CD4-positive, alpha-beta T cell (primary cell): ENCODE data around the gene CALML3. TPM values are rescaled to one million over a fixed set of nuclear protein-coding genes. Genes with fewer than 3 reads are reported as not detected.

Experiments used
- ATAC-seq: fragments of 200-7000 bp; cut with Tn5 transposase; one replicate; pipeline ENCODE4 v1.10.0; 2022; ENCODE audit warnings: mild to moderate bottlenecking; ENCODE audit not compliant: poor library complexity
- CTCF ChIA-PET: fragments of 350-600 bp; sonication (Branson Sonifier 250); formaldehyde crosslinking; loops from one replicate; lab custom pipeline; 2021; ENCODE audit warnings: antibody characterized with exemption, inconsistent platforms; lab: Charles Lee
- POLR2A ChIA-PET: fragments of 350-600 bp; sonication (Branson Sonifier 250); formaldehyde crosslinking; loops from one replicate; lab custom pipeline; 2021; ENCODE audit warnings: antibody characterized with exemption, inconsistent platforms; lab: Charles Lee
- DNase-seq, 14 experiments: peaks; one replicate each; pipeline ENCODE4 v3.0.0-alpha.2; 2013 to 2020; ENCODE audit warnings: mixed read lengths in 2 of 14
- H3K27ac ChIP-seq, 2 donors: one replicate each; pipeline versions ENCODE4 v1.5.1 to v1.7.0; 2013; ENCODE audit warnings: low read length in 2 of 2, low read depth in 1 of 2, mild to moderate bottlenecking in 1 of 2
- H3K27me3 ChIP-seq, 2 experiments: 1 replicate in 1 of 2; 2 replicates in 1 of 2; pipeline versions ENCODE4 v1.6.1 to v1.7.0; 2013; ENCODE audit warnings: low read length in 2 of 2, control low read depth in 1 of 2, mild to moderate bottlenecking in 1 of 2, moderate library complexity in 1 of 2; ENCODE audit not compliant: insufficient read depth in 2 of 2, control insufficient read depth in 1 of 2
- H3K36me3 ChIP-seq: one replicate; pipeline ENCODE4 v1.6.1; 2013; ENCODE audit warnings: low read length, control low read depth; ENCODE audit not compliant: insufficient read depth
- H3K4me1 ChIP-seq: one replicate; pipeline ENCODE4 v1.6.1; 2013; ENCODE audit warnings: low read length, control low read depth; ENCODE audit not compliant: insufficient read depth
- H3K4me3 ChIP-seq: one replicate; pipeline ENCODE4 v1.5.1; 2013; ENCODE audit warnings: mild to moderate bottlenecking, low read length, moderate library complexity
- H3K9me3 ChIP-seq, 2 experiments: 1 replicate in 1 of 2; 2 replicates in 1 of 2; pipeline versions ENCODE4 v1.6.1 to v1.7.0; 2013; ENCODE audit warnings: low read length in 2 of 2, mild to moderate bottlenecking in 2 of 2, control low read depth in 1 of 2, moderate library complexity in 1 of 2; ENCODE audit not compliant: control insufficient read depth in 1 of 2, insufficient read depth in 1 of 2
- H3K27ac Mint-ChIP-seq: one replicate; pipeline ENCODE4 v1.8.0; 2020; ENCODE audit warnings: mixed read lengths
- H3K27me3 Mint-ChIP-seq: one replicate; pipeline ENCODE4 v1.8.0; 2021; ENCODE audit warnings: mixed read lengths
- H3K36me3 Mint-ChIP-seq: one replicate; pipeline ENCODE4 v1.8.0; 2021; ENCODE audit warnings: low read depth, mixed read lengths
- H3K4me1 Mint-ChIP-seq: one replicate; pipeline ENCODE4 v1.8.0; 2021; ENCODE audit warnings: low read depth, mixed read lengths
- H3K4me3 Mint-ChIP-seq: one replicate; pipeline ENCODE4 v1.8.0; 2020; ENCODE audit warnings: mild to moderate bottlenecking, mixed read lengths
- H3K9me3 Mint-ChIP-seq: one replicate; pipeline ENCODE4 v1.8.0; 2020; ENCODE audit warnings: mixed read lengths
- CTCF ChIP-seq: fragments of 200-600 bp; IDR thresholded peaks from one replicate; pipeline ENCODE4 v1.8.0; 2022; ENCODE audit warnings: antibody characterized with exemption, mild to moderate bottlenecking
- intact Hi-C, 2 experiments: fragments of 100-400 bp; cut with DNase I in 1 of 2; cut with micrococcal nuclease in 1 of 2; formaldehyde crosslinking; loops; one replicate each; pipeline versions ENCODE4 v1.15.1 to v1.9.0; 2023 to 2025; cut with DNase I, micrococcal nuclease
- total RNA-seq, 174 experiments: library from RNA in 2 of 174; stranded (reverse) in 2 of 174; gene quantifications; one replicate each; pipeline ENCODE4 v1.2.3 and lab custom pipeline; 2021 to 2026

Gene CALML3
- total RNA-seq, 2 experiments from 2014 or later, result not detected

GRCh38 chr10:5518143-5518542 is 6.6 kb upstream of the CALML3 start:
- H3K9me3 Mint-ChIP-seq, result no peaks in the 10 kb centered on the region
- intact Hi-C loops, result no loop called here
- Histone ChIP-seq H3K36me3 (no peaks in the 10 kb centered on the region), H3K4me3 (no peak overlapping the region), H3K4me1 (peaks cover 1% of the 10 kb centered on the region), H3K27me3 (no peaks in the 10 kb centered on the region), H3K27ac (no peak overlapping the region), H3K9me3 (peaks cover 0 to 4% of the 10 kb centered on the region in 2 experiments)
- POLR2A ChIA-PET, result no interaction called here
- H3K4me3 Mint-ChIP-seq, result no peak overlapping the region
- H3K27me3 Mint-ChIP-seq, result no peaks in the 10 kb centered on the region
- peaks cover 7% of the 10 kb centered on the region for H3K4me1 Mint-ChIP-seq
- TF ChIP-seq CTCF, result no peak
- CTCF ChIA-PET, result no interaction called here
- no peaks in the 10 kb centered on the region for H3K36me3 Mint-ChIP-seq
- DNase-seq, result peak in 1 of 14 experiments; percentile 7
- ATAC-seq, result no peak
- H3K27ac Mint-ChIP-seq, result no peak overlapping the region

- Histone ChIP-seq H3K27ac (no peak overlapping the region), H3K9me3 (peaks cover 0 to 4% of the 10 kb centered on the region in 2 experiments), H3K36me3 (no peaks in the 10 kb centered on the region), H3K4me1 (no peaks in the 10 kb centered on the region), H3K27me3 (no peaks in the 10 kb centered on the region), H3K4me3 (no peak overlapping the region)
- ATAC-seq (no peak), DNase-seq (no peak)
- H3K4me3 Mint-ChIP-seq, result no peak overlapping the region
- no peaks in the 10 kb centered on the region for H3K27me3 Mint-ChIP-seq
- no peaks in the 10 kb centered on the region for H3K4me1 Mint-ChIP-seq
- no peak overlapping the region for H3K27ac Mint-ChIP-seq
- no peak for TF ChIP-seq CTCF
- H3K9me3 Mint-ChIP-seq, result no peaks in the 10 kb centered on the region
- intact Hi-C loops, result no loop called here
- POLR2A ChIA-PET, result no interaction called here
- CTCF ChIA-PET, result interaction anchor here (0.7 kb wide), 1 partner anchor 104 kb away, joined by 3 read pairs; no protein-coding TSS in a partner anchor
- H3K36me3 Mint-ChIP-seq, result no peaks in the 10 kb centered on the region
These were observed 5.7 kb upstream of the CALML3 start for GRCh38 chr10:5519054-5519453.

- Histone ChIP-seq H3K4me1 (no peaks in the 10 kb centered on the region), H3K9me3 (no peaks in the 10 kb centered on the region), H3K4me3 (no peak overlapping the region), H3K27me3 (no peaks in the 10 kb centered on the region), H3K27ac (no peak overlapping the region), H3K36me3 (no peaks in the 10 kb centered on the region)
- no peaks in the 10 kb centered on the region for H3K27me3 Mint-ChIP-seq
- no peak overlapping the region for H3K4me3 Mint-ChIP-seq
- no peak overlapping the region for H3K27ac Mint-ChIP-seq
- no peaks in the 10 kb centered on the region for H3K9me3 Mint-ChIP-seq
- POLR2A ChIA-PET, result no interaction called here
- no peak for ATAC-seq
- peak in 1 of 14 experiments; percentile 16 for DNase-seq
- no peak for TF ChIP-seq CTCF
- no peaks in the 10 kb centered on the region for H3K36me3 Mint-ChIP-seq
- intact Hi-C loops, result no loop called here
- CTCF ChIA-PET, result no interaction called here
- no peaks in the 10 kb centered on the region for H3K4me1 Mint-ChIP-seq
These were observed 1.7 kb upstream of the CALML3 start for GRCh38 chr10:5522913-5523560.
